ENCODE results near the gene UBXN6.

UBXN6 gene

GRCh38 chr19:4409123-4409933 is 48.3 kb downstream of the UBXN6 start:
- DNase-seq (ENCODE audit: low read depth): no peak

- no peak for DNase-seq (ENCODE audit: low read depth)
These were observed 51.0 kb downstream of the UBXN6 start for GRCh38 chr19:4406626-4407025.

GRCh38 chr19:4405977-4406376 is 51.6 kb downstream of the UBXN6 start:
- DNase-seq (ENCODE audit: low read depth): no peak

- DNase-seq (ENCODE audit: low read depth): no peak
These were observed 54.4 kb downstream of the UBXN6 start for GRCh38 chr19:4403005-4403761.

GRCh38 chr19:4402171-4403004 is 55.2 kb downstream of the UBXN6 start, which contains the start of gene CHAF1A:
CHAF1A (plus strand) TSS chr19:4402640; CDS start chr19:4402763, 123 bp downstream.
- peak; percentile 98 for DNase-seq (ENCODE audit: low read depth)

- DNase-seq (ENCODE audit: low read depth): no peak
These were observed 55.8 kb downstream of the UBXN6 start for GRCh38 chr19:4401769-4402170.

GRCh38 chr19:4400135-4400936 is 57.3 kb downstream of the UBXN6 start, which contains the start of gene SH3GL1:
SH3GL1 (minus strand) TSS chr19:4400547; CDS start chr19:4400368, 179 bp downstream.
- peak; percentile 91 for DNase-seq (ENCODE audit: low read depth)

- no peak for DNase-seq (ENCODE audit: low read depth)
These were observed 57.8 kb downstream of the UBXN6 start for GRCh38 chr19:4399812-4400134.

- no peak for DNase-seq (ENCODE audit: low read depth)
These were observed 60.4 kb downstream of the UBXN6 start for GRCh38 chr19:4396949-4397783.
